Esophagus muscularis mucosa (tissue), 4 donors: ENCODE measurements around the gene MYH6.

Experiments used
- EP300 ChIP-seq: sonication (generic); formaldehyde crosslinking; IDR thresholded peaks from one replicate; pipeline ENCODE4 v1.6.1; 2017; ENCODE audit warnings: antibody characterized with exemption
- POLR2A ChIP-seq: fragments of 450-650 bp; IDR thresholded peaks from one replicate; pipeline ENCODE4 v1.6.1; 2017; ENCODE audit warnings: antibody characterized with exemption, moderate library complexity, mild to moderate bottlenecking, low read depth
- POLR2AphosphoS5 ChIP-seq, 2 donors: sonication (generic); formaldehyde crosslinking; IDR thresholded peaks; one replicate each; pipeline ENCODE4 v1.6.1; 2017; ENCODE audit warnings: antibody characterized with exemption in 2 of 2
- TF ChIP-seq, protein P1 (sequence below), 3 experiments: fragments of 200-600 bp in 2 of 3; fragments of 450-650 bp in 1 of 3; sonication (generic) in 2 of 3; IDR thresholded peaks; one replicate each; pipeline ENCODE4 v1.5.1; 2017 to 2019; ENCODE audit warnings: antibody characterized with exemption in 3 of 3, mild to moderate bottlenecking in 2 of 3, moderate library complexity in 1 of 3

DNA sequence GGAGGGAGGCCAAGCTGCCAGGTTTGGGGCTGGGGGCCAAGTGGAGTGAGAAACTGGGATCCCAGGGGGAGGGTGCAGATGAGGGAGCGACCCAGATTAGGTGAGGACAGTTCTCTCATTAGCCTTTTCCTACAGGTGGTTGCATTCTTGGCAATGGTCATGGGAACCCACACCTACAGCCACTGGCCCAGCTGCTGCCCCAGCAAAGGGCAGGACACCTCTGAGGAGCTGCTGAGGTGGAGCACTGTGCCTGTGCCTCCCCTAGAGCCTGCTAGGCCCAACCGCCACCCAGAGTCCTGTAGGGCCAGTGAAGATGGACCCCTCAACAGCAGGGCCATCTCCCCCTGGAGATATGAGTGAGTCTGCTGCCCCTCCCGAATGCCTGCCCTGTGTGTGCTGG, 35.0 kb downstream of the MYH6 start:
- TF ChIP-seq, protein P1, sequence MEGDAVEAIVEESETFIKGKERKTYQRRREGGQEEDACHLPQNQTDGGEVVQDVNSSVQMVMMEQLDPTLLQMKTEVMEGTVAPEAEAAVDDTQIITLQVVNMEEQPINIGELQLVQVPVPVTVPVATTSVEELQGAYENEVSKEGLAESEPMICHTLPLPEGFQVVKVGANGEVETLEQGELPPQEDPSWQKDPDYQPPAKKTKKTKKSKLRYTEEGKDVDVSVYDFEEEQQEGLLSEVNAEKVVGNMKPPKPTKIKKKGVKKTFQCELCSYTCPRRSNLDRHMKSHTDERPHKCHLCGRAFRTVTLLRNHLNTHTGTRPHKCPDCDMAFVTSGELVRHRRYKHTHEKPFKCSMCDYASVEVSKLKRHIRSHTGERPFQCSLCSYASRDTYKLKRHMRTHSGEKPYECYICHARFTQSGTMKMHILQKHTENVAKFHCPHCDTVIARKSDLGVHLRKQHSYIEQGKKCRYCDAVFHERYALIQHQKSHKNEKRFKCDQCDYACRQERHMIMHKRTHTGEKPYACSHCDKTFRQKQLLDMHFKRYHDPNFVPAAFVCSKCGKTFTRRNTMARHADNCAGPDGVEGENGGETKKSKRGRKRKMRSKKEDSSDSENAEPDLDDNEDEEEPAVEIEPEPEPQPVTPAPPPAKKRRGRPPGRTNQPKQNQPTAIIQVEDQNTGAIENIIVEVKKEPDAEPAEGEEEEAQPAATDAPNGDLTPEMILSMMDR (IDR thresholded peaks at IDR 0.05) = no peak
- no peak for TF ChIP-seq EP300
- TF ChIP-seq POLR2A = no peak
- TF ChIP-seq POLR2AphosphoS5 (IDR thresholded peaks at IDR 0.05) = no peak
